Activated CD8-positive, alpha-beta memory T cell treated with anti-CD3 and anti-CD28 coated beads, Interleukin-2, amount 10 ng/mL, durations not matched to agents 7 days and 5 days (primary cell): ENCODE data around the gene MCAM. TPM values are rescaled to one million over a fixed set of nuclear protein-coding genes. Genes with fewer than 3 reads are reported as not detected.

ENCODE experiments used
- ATAC-seq: fragments of 150-1000 bp; cut with Tn5 transposase; one replicate; pipeline ENCODE4 v1.10.0; 2021; ENCODE audit warnings: moderate library complexity
- CTCF ChIA-PET: fragments of 350-600 bp; sonication (Branson Sonifier 250); formaldehyde crosslinking; loops from one replicate; lab custom pipeline; 2021; ENCODE audit warnings: antibody characterized with exemption; lab: Charles Lee
- DNase-seq: peaks from one replicate; pipeline ENCODE4 v3.0.0-alpha.2; 2020
- H3K27ac Mint-ChIP-seq: one replicate; pipeline ENCODE4 v1.8.0; 2021; ENCODE audit warnings: mild to moderate bottlenecking, mixed read lengths
- H3K27me3 Mint-ChIP-seq: one replicate; pipeline ENCODE4 v1.8.0; 2021; ENCODE audit warnings: mixed read lengths
- H3K36me3 Mint-ChIP-seq: one replicate; pipeline ENCODE4 v1.8.0; 2021; ENCODE audit warnings: mild to moderate bottlenecking, mixed read lengths
- H3K4me1 Mint-ChIP-seq: one replicate; pipeline ENCODE4 v1.8.0; 2021; ENCODE audit warnings: mixed read lengths
- H3K4me3 Mint-ChIP-seq: one replicate; pipeline ENCODE4 v1.8.0; 2021; ENCODE audit warnings: mild to moderate bottlenecking, moderate library complexity, mixed read lengths
- H3K9me3 Mint-ChIP-seq: one replicate; pipeline ENCODE4 v1.8.0; 2022; ENCODE audit warnings: low read depth, mixed read lengths
- total RNA-seq, 2 experiments: library from RNA; stranded (reverse); gene quantifications; one replicate each; pipeline ENCODE4 v1.2.3, GENCODE V29; 2021

The MCAM gene
- total RNA-seq, 2 experiments from 2014 or later: 2.5 to 3.9 TPM

GRCh38 chr11:119342362-119343130, 25.6 kb upstream of the MCAM start:
- peaks cover 19% of the 10 kb centered on the region for H3K4me1 Mint-ChIP-seq
- no peak overlapping the region for H3K27ac Mint-ChIP-seq
- ATAC-seq: no peak

DNA sequence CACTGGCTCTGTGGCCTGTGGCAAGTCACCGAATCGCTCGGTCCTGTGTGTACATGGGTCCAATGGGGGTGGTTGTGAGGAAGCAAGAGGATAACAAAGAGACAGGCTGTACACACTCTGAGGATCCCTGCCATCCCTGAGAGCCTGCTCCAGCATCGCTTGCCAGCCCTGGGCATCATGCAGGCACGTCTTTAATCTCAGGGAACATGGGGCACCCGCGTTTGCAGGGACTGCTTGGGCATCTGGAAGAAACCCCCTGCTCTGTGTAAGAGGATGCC, 25.0 kb upstream of the MCAM start:
- Mint-ChIP-seq H3K27me3 (peaks cover 40% of the 10 kb centered on the region), H3K9me3 (no peaks in the 10 kb centered on the region), H3K4me1 (peaks cover 23% of the 10 kb centered on the region), H3K27ac (no peak overlapping the region), H3K4me3 (no peak overlapping the region), H3K36me3 (peaks cover 2% of the 10 kb centered on the region)
- DNase-seq (no peak), ATAC-seq (no peak)
- CTCF ChIA-PET: interaction anchor here (1.0 to 12.8 kb wide), 4 partner anchors 15 to 35 kb away, joined by 4 to 126 read pairs (median 72); no protein-coding TSS in a partner anchor

More at GRCh38 chr11:119342362-119343130, 25.6 kb upstream of the MCAM start:
- Mint-ChIP-seq H3K9me3 (no peaks in the 10 kb centered on the region), H3K36me3 (peaks cover 2% of the 10 kb centered on the region), H3K27me3 (peaks cover 40% of the 10 kb centered on the region), H3K4me3 (no peak overlapping the region)
- no peak for DNase-seq
- CTCF ChIA-PET: interaction anchor here (1.8 to 12.8 kb wide), 3 partner anchors 14 to 132 kb away, joined by 9 to 126 read pairs (median 90); no protein-coding TSS in a partner anchor

DNA sequence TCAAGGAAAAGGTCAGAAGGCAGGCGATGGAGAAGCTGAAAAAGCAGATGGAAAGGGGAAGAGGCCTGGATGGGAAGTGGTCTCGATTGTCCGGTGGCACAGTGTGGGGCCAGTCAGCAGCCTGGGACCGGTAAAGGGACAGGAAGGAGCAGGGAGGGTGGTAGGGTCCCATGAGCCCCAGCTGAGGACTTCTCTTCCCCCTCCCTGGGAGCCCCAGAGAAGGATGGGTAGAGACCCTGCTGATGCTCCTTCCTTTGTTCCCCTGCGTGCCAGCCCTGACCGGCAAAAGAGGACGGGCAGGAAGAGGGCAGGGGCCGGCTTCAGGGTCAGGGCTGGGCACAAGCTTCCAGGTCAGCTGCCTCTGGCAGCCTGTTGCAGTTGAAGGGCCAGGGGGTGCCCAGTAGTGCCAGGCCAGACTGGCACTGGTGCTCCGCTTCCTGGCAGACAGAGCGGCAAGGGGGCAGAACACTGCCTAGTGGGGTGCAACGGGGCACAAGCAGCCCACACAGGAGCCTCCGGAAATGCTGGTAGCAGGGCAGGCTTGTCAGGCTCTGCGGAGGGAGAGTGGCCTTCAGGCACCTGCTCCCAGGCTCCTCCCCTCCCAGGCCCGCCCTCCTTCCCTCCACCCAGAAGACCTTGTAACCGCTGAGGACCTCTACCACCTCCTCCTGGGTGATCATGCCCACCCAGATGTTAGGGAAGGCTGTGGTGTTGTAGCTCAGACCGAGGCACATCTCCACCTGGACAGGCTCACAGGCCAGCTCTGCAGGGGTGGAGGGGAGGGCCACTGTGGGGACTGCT, 24.5 kb upstream of the MCAM start:
- H3K27ac Mint-ChIP-seq: no peak overlapping the region
- ATAC-seq (no peak), DNase-seq (no peak)
- CTCF ChIA-PET: interaction anchor here (0.8 to 12.8 kb wide), 7 partner anchors 9 to 133 kb away, joined by 3 to 126 read pairs (median 54); no protein-coding TSS in a partner anchor
- H3K9me3 Mint-ChIP-seq: no peaks in the 10 kb centered on the region
- H3K4me3 Mint-ChIP-seq: no peak overlapping the region
- peaks cover 2% of the 10 kb centered on the region for H3K36me3 Mint-ChIP-seq
- H3K4me1 Mint-ChIP-seq: peaks cover 27% of the 10 kb centered on the region
- H3K27me3 Mint-ChIP-seq: peaks cover 40% of the 10 kb centered on the region

GRCh38 chr11:119340335-119341221, 23.6 kb upstream of the MCAM start, which contains the start of gene C1QTNF5:
Gene C1QTNF5, minus strand, starts transcription at chr11:119340883. Its CDS starts 486 bp downstream, at chr11:119340397.
- peaks cover 4% of the 10 kb centered on the region for H3K36me3 Mint-ChIP-seq
- H3K27me3 Mint-ChIP-seq: peaks cover 40% of the 10 kb centered on the region
- peaks cover 36% of the 10 kb centered on the region for H3K4me1 Mint-ChIP-seq
- ATAC-seq (peak; percentile 3), DNase-seq (no peak)
- no peak within 1 kb of the TSS for H3K27ac Mint-ChIP-seq
- H3K4me3 Mint-ChIP-seq: no peak within 1 kb of the TSS
- H3K9me3 Mint-ChIP-seq: no peaks in the 10 kb centered on the region
- CTCF ChIA-PET: interaction anchor here (0.6 to 12.8 kb wide), 21 partner anchors 10 to 343 kb away, joined by 3 to 126 read pairs (median 3); no protein-coding TSS in a partner anchor

DNA sequence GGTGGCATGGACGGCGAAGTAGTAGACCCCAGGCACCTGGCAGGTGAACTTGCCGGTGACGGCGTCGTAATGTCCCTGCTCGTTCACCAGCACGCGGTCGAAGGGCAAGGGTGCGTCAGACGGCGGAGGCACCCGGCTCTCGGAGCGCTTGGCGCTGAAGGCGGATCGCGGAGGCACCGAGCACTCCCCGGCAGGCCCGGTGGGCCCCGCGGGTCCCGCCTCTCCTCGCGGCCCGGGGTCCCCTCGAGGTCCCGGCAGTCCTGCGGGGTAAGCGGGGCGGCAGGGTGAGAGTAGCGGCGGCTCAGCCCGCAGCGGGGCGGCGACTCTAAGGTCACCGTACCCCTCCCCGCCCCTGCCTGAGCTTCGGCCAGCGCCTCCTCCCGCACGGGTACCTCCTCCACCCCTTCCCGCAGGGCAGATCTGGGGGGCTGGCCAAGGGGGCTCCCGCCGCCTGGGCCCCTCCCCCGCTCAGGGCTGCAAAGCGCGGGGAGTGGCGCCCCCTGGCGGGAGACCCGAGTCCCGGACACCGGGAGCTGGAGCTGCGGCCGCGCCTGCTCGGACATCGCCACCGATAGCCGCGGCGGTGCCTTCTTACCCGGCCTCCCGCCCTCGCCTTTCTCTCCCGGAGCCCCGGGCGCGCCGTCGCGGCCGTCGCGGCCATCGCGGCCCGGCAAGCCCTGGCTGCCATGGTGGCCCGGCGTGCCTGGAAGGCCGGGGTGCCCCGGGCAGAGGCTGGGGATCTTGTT, 22.8 kb upstream of the MCAM start:
- peaks cover 4% of the 10 kb centered on the region for H3K36me3 Mint-ChIP-seq
- ATAC-seq (peak; percentile 34), DNase-seq (no peak)
- H3K4me1 Mint-ChIP-seq: peaks cover 44% of the 10 kb centered on the region
- H3K27ac Mint-ChIP-seq: no peak overlapping the region
- H3K4me3 Mint-ChIP-seq: no peak overlapping the region
- no peaks in the 10 kb centered on the region for H3K9me3 Mint-ChIP-seq
- CTCF ChIA-PET: interaction anchor here (0.6 to 12.8 kb wide), 23 partner anchors 11 to 343 kb away, joined by 3 to 126 read pairs (median 4); no protein-coding TSS in a partner anchor
- peaks cover 40% of the 10 kb centered on the region for H3K27me3 Mint-ChIP-seq

DNA sequence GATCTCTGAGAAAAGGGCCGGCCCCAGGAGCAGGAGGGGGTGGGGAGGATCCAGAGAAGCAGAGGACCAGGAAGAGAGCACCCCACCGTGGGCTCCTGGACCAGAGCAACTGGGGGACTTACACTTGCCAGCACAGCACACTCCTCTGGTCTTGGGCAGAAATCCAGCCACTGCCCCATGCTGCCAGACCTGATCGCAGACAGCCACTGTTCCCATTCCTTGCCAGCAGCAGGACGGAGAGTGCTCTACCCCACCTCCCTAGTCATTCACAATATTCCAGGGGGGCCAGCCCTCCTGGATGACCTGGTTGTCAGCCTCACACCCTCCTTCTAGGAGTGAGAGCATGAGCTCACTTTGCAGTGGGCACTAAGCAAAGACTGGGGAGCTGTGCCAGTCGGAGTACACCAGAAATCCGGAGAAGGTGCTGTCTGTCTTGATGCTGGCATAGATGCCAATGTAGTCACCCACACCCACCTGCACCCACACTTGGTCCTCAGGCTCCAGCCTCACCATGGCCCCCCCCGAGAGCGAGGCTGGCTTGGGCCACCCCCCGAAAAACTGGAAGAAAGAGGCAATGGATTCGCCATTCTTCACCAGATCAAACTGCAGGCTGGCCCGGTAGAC, 22.1 kb upstream of the MCAM start:
- no peak overlapping the region for H3K4me3 Mint-ChIP-seq
- no peak for ATAC-seq
- CTCF ChIA-PET: interaction anchor here (0.6 to 12.8 kb wide), 43 partner anchors 11 to 342 kb away, joined by 3 to 126 read pairs (median 4); partner anchors contain the start of genes C2CD2L, CENATAC and USP2

DNA sequence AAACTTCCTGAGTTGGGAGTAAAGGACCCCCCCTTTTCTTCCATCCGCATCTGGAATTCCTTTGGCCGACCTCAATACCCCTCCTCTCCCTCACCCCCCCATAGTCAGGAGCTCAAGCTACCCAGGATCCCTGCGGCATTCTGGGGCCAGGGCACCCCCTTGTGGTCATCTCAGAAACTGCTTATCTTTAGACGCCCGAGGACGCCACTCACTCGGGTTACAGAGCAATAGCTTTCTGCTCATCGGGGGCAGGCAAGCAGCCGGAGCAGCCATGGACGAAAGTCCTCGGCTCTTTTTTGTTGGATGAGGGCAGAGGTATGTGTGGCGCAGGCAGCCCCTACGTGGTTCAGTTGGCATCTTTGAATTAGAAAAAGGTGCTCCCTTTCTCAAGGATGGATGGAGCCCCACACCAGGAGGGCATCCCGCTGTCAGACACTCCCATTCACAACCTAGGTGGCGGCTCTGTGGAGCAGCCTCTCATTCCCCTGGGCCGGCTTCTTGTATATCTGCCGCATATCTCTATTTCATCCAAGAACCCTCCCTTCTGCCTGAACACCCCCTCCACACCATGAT, 21.5 kb upstream of the MCAM start:
- Mint-ChIP-seq H3K27me3 (peaks cover 37% of the 10 kb centered on the region), H3K4me1 (peaks cover 50% of the 10 kb centered on the region), H3K27ac (no peak overlapping the region), H3K4me3 (no peak overlapping the region), H3K9me3 (no peaks in the 10 kb centered on the region), H3K36me3 (peaks cover 4% of the 10 kb centered on the region)
- CTCF ChIA-PET: interaction anchor here (0.6 to 12.8 kb wide), 59 partner anchors 10 to 340 kb away, joined by 3 to 126 read pairs (median 4); partner anchors contain the start of genes ABCG4, C2CD2L, CENATAC and MCAM
- DNase-seq (peak; percentile 80), ATAC-seq (peak; percentile 34)

More for the DNA sequence above, 22.1 kb upstream of the MCAM start:
- no peaks in the 10 kb centered on the region for H3K9me3 Mint-ChIP-seq
- H3K36me3 Mint-ChIP-seq: peaks cover 4% of the 10 kb centered on the region
- peaks cover 48% of the 10 kb centered on the region for H3K4me1 Mint-ChIP-seq
- no peak overlapping the region for H3K27ac Mint-ChIP-seq
- peaks cover 39% of the 10 kb centered on the region for H3K27me3 Mint-ChIP-seq
- no peak for DNase-seq

GRCh38 chr11:119337581-119338317, 20.8 kb upstream of the MCAM start:
- Mint-ChIP-seq H3K27me3 (peaks cover 32% of the 10 kb centered on the region), H3K9me3 (no peaks in the 10 kb centered on the region), H3K27ac (no peak overlapping the region), H3K4me3 (no peak overlapping the region), H3K36me3 (peaks cover 4% of the 10 kb centered on the region), H3K4me1 (peaks cover 55% of the 10 kb centered on the region)
- CTCF ChIA-PET: interaction anchor here (0.6 to 12.8 kb wide), 56 partner anchors 9 to 893 kb away, joined by 3 to 126 read pairs (median 4); partner anchors contain the start of genes ABCG4, C2CD2L, CENATAC and MCAM
- DNase-seq (no peak), ATAC-seq (no peak)

GRCh38 chr11:119336744-119337469, 20.0 kb upstream of the MCAM start:
- CTCF ChIA-PET: interaction anchor here (0.8 to 12.8 kb wide), 20 partner anchors 11 to 894 kb away, joined by 3 to 126 read pairs (median 6); partner anchors contain the start of genes MCAM and USP2
- no peaks in the 10 kb centered on the region for H3K9me3 Mint-ChIP-seq
- H3K27ac Mint-ChIP-seq: no peak overlapping the region
- H3K27me3 Mint-ChIP-seq: peaks cover 25% of the 10 kb centered on the region
- peaks cover 4% of the 10 kb centered on the region for H3K36me3 Mint-ChIP-seq
- DNase-seq (no peak), ATAC-seq (no peak)
- H3K4me1 Mint-ChIP-seq: peaks cover 56% of the 10 kb centered on the region
- no peak overlapping the region for H3K4me3 Mint-ChIP-seq
